Tibial nerve (tissue), 4 donors: Measurements from ENCODE around the gene KLHL18. TPM values are rescaled to one million over a fixed set of nuclear protein-coding genes. Genes with fewer than 3 reads are reported as not detected.

Experiments used
- DNase-seq, 2 donors: peaks; one replicate each; pipeline ENCODE4 v3.0.0-alpha.2; 2019; ENCODE audit warnings: low spot score in 2 of 2
- H3K27ac ChIP-seq, 4 donors: fragments of 200-600 bp; sonication (generic) in 3 of 4; one replicate each; pipeline ENCODE4 v1.5.1; 2017 to 2019; ENCODE audit warnings: mild to moderate bottlenecking in 1 of 4
- H3K27me3 ChIP-seq, 2 donors: fragments of 200-600 bp; sonication (generic) in 1 of 2; one replicate each; pipeline versions ENCODE4 v1.5.1 to v1.6.0; 2017 to 2019
- H3K36me3 ChIP-seq, 3 donors: fragments of 200-600 bp; sonication (generic); one replicate each; pipeline ENCODE4 v1.5.1; 2018 to 2019
- H3K4me1 ChIP-seq, 4 donors: fragments of 200-600 bp; sonication (generic) in 3 of 4; one replicate each; pipeline ENCODE4 v1.5.1; 2017 to 2019
- H3K4me3 ChIP-seq, 4 donors: fragments of 200-600 bp; sonication (generic) in 3 of 4; one replicate each; pipeline ENCODE4 v1.5.1; 2017 to 2019; ENCODE audit warnings: mild to moderate bottlenecking in 1 of 4, moderate library complexity in 1 of 4
- H3K9me3 ChIP-seq, 4 donors: fragments of 200-600 bp; sonication (generic) in 3 of 4; one replicate each; pipeline ENCODE4 v1.5.1; 2017 to 2019
- EP300 ChIP-seq, 2 donors: sonication (generic); formaldehyde crosslinking; IDR thresholded peaks; one replicate each; pipeline ENCODE4 v1.6.1; 2017; ENCODE audit warnings: antibody characterized with exemption in 2 of 2, mild to moderate bottlenecking in 1 of 2
- POLR2A ChIP-seq, 2 donors: fragments of 450-650 bp; IDR thresholded peaks; one replicate each; pipeline ENCODE4 v1.6.1; 2017; ENCODE audit warnings: antibody characterized with exemption in 2 of 2, mild to moderate bottlenecking in 2 of 2, moderate library complexity in 2 of 2
- WGBS, 2 donors: methylation state at CpG; one replicate each; pipeline ENCODE4 v1.1.5; 2018; 5-methylcytosine and 5-hydroxymethylcytosine counted together
- total RNA-seq, 4 donors: library from RNA; depleted of rRNA; stranded (reverse); fragments of >200 nt; gene quantifications; one replicate each; pipeline ENCODE4 v1.1.0, GENCODE V29; 2016
- TF ChIP-seq, protein P1 (sequence below), 5 experiments: fragments of 200-600 bp in 3 of 5; fragments of 450-650 bp in 2 of 5; sonication (generic) in 3 of 5; IDR thresholded peaks; one replicate each; pipeline ENCODE4 v1.5.1; 2016 to 2019; ENCODE audit warnings: antibody characterized with exemption in 5 of 5, mild to moderate bottlenecking in 3 of 5, moderate library complexity in 2 of 5

The KLHL18 gene
- total RNA-seq, 4 donors from 2014 or later: 8.2 to 17.7 (median 13.7) TPM

DNA sequence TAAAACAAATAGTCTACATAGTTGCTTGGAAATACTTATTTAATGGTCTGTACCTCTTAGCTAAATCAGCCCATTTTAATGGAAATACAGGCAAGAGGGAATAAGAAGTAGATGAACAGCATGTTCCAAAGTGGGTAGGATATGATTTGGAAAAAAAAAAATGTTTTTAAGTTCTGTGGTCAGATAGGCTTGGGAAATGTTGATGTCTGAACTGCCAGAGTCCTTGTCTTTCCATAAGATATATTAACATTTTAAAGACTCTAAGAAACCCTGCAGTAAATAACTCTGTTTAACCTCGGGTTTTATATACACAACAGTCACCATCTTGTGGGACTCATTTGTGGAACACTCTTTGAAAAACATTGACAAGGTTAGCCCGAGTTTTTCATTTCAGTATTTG lies 58.1 kb downstream of the KLHL18 start:
- peaks cover 0 to 100% (median 12%) of the 10 kb centered on the region in 3 donors for H3K36me3 ChIP-seq
- TF ChIP-seq, protein P1, sequence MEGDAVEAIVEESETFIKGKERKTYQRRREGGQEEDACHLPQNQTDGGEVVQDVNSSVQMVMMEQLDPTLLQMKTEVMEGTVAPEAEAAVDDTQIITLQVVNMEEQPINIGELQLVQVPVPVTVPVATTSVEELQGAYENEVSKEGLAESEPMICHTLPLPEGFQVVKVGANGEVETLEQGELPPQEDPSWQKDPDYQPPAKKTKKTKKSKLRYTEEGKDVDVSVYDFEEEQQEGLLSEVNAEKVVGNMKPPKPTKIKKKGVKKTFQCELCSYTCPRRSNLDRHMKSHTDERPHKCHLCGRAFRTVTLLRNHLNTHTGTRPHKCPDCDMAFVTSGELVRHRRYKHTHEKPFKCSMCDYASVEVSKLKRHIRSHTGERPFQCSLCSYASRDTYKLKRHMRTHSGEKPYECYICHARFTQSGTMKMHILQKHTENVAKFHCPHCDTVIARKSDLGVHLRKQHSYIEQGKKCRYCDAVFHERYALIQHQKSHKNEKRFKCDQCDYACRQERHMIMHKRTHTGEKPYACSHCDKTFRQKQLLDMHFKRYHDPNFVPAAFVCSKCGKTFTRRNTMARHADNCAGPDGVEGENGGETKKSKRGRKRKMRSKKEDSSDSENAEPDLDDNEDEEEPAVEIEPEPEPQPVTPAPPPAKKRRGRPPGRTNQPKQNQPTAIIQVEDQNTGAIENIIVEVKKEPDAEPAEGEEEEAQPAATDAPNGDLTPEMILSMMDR (IDR thresholded peaks at IDR 0.05): no peak
- TF ChIP-seq POLR2A (IDR thresholded peaks at IDR 0.05) (no peak), EP300 (IDR thresholded peaks at IDR 0.05) (no peak)
- WGBS, 2 donors: 86 to 90% methylated on average over 2 of the region's 2 CpGs

DNA sequence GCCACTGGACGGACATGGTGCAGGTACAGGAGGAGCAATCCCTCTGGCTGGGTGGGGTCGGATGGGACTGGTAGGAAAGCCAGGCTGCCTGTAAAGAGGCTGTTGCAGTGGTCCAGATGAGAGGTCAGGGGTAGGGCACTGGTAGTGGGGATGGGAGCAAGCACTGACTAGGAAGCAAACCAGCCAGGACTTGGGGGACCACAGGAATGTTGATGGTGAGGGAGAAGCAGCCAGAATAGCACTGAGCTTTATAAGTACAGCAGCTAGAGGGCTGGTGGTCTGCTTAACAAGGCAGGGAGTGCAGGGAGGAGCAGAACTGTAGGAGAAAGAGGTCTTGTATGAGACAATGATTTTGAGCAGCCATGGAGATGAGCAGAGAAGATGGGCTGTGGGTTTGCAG lies 59.4 kb downstream of the KLHL18 start:
- Histone ChIP-seq H3K27ac (no peak overlapping the region), H3K4me1 (peaks cover 0 to 8% (median 2%) of the 10 kb centered on the region in 4 donors), H3K27me3 (no peaks in the 10 kb centered on the region), H3K9me3 (no peaks in the 10 kb centered on the region), H3K36me3 (peaks cover 0 to 88% (median 11%) of the 10 kb centered on the region in 3 donors), H3K4me3 (no peak overlapping the region)
- WGBS, 2 donors: 83 to 88% methylated on average over 2 of the region's 2 CpGs
- TF ChIP-seq, protein P1 (IDR thresholded peaks at IDR 0.05): no peak
- no peak for TF ChIP-seq POLR2A (IDR thresholded peaks at IDR 0.05)
- no peak for TF ChIP-seq EP300 (IDR thresholded peaks at IDR 0.05)
- no peak for DNase-seq

More for the DNA sequence above, 58.1 kb downstream of the KLHL18 start:
- H3K27ac ChIP-seq: no peak overlapping the region
- no peak overlapping the region for H3K4me3 ChIP-seq
- no peak for DNase-seq
- H3K9me3 ChIP-seq: no peaks in the 10 kb centered on the region
- no peaks in the 10 kb centered on the region for H3K27me3 ChIP-seq
- no peaks in the 10 kb centered on the region for H3K4me1 ChIP-seq

DNA sequence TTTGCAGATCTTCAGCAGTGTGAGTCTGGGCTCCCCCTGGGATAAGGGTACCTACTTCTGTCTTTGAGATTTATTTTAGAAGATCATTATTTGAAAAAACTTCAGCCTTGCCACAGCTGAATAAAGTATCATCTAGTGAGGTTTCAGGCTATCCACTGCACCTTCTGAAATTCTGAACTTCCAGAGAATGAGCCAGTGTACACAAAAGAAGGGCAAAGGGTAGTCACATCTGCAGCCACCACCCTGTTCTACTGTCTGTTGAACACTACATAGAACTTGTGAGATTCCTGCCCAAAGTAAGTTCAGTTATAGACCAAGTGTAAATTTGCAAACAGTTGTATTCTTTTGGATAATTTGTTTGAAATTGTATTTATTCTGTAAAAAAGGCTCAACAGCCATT lies 60.1 kb downstream of the KLHL18 start:
- TF ChIP-seq EP300 (IDR thresholded peaks at IDR 0.05) (no peak), POLR2A (IDR thresholded peaks at IDR 0.05) (no peak)
- TF ChIP-seq, protein P1 (IDR thresholded peaks at IDR 0.05): no peak
- H3K27ac ChIP-seq: no peak overlapping the region
- H3K4me1 ChIP-seq: peaks cover 0 to 9% (median 2%) of the 10 kb centered on the region in 4 donors
- H3K27me3 ChIP-seq: no peaks in the 10 kb centered on the region
- H3K9me3 ChIP-seq: no peaks in the 10 kb centered on the region
- H3K36me3 ChIP-seq: peaks cover 0 to 81% (median 4%) of the 10 kb centered on the region in 3 donors
- DNase-seq: no peak
- no peak overlapping the region for H3K4me3 ChIP-seq

DNA sequence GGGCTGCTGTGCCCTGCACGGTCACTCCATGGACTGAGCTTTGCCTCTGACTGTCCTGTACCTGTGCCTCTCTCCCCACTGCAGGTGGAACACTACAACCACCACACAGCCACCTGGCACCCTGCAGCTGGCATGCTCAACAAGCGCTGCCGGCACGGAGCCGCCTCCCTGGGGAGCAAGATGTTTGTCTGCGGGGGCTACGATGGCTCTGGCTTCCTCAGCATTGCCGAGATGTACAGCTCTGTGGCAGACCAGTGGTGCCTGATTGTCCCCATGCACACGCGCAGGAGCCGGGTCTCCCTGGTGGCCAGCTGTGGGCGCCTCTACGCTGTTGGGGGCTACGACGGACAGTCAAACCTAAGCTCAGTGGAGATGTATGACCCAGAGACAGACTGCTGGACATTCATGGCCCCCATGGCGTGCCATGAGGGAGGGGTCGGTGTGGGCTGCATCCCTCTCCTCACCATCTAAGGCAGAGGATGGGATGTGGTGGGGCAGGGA lies 60.8 kb downstream of the KLHL18 start:
- Histone ChIP-seq H3K9me3 (no peaks in the 10 kb centered on the region), H3K27me3 (no peaks in the 10 kb centered on the region), H3K4me3 (no peak overlapping the region), H3K27ac (no peak overlapping the region), H3K36me3 (peaks cover 0 to 74% (median 3%) of the 10 kb centered on the region in 3 donors), H3K4me1 (peaks cover 0 to 9% (median 2%) of the 10 kb centered on the region in 4 donors)
- no peak for DNase-seq
- TF ChIP-seq EP300 (IDR thresholded peaks at IDR 0.05): no peak
- TF ChIP-seq, protein P1 (IDR thresholded peaks at IDR 0.05): no peak
- no peak for TF ChIP-seq POLR2A (IDR thresholded peaks at IDR 0.05)
- WGBS, 2 donors: 87 to 95% methylated on average over 12 to 16 of the region's 17 CpGs

DNA sequence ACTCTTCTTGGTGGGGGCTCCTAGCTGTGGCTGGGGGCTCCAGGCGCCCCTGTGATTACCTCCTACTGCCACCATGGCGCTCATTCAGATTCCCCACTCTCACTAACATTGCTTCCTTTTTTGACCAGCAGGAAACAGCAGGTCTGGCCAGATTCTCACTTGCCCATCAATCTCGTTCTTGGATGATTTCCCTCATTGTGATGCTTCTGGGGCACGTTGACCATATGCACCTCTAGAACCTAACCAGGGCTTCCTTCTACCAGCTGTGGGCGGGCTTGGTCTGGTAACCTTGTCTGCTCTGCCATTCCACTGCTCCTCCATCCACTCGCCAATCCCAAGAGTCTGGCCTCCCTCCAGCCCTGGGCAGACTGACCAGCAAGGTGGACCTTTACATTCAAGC lies 62.2 kb downstream of the KLHL18 start:
- TF ChIP-seq, protein P1 (IDR thresholded peaks at IDR 0.05): no peak
- no peak for TF ChIP-seq EP300 (IDR thresholded peaks at IDR 0.05)
- no peak for TF ChIP-seq POLR2A (IDR thresholded peaks at IDR 0.05)
- H3K4me3 ChIP-seq: no peak overlapping the region
- H3K36me3 ChIP-seq: peaks cover 0 to 60% (median 3%) of the 10 kb centered on the region in 3 donors
- H3K27ac ChIP-seq: no peak overlapping the region
- 84 to 86% methylated on average over 6 of the region's 6 CpGs for WGBS, 2 donors
- DNase-seq: no peak
- peaks cover 0 to 9% (median 2%) of the 10 kb centered on the region in 4 donors for H3K4me1 ChIP-seq
- H3K9me3 ChIP-seq: no peaks in the 10 kb centered on the region
- H3K27me3 ChIP-seq: no peaks in the 10 kb centered on the region
